ENCODE measurements around the gene CAPRIN2. TPM values are rescaled to one million over a fixed set of nuclear protein-coding genes. Genes with fewer than 3 reads are reported as not detected.

Gene CAPRIN2
- total RNA-seq, 3 donors from 2014 or later, result 7.3 to 21.4 (median 15.2) TPM

DNA sequence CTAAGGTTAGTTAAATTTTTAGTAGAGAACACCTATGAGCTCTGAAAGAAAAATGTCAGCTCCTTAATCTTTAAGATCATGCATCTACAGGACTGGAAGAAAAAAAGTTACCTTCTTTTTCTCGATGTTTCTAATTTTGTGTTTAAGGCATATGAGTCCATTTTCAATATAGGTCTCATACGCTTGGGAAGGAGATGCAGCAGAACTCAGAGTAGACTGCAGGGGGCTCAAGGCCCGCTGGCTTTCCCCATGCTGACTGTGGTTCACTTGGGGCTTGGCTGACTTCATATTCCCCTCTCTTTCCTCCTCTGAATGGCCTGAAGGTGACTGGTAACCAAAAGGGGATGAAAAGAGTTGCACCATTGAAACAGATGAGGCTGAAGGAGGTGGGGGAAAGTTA lies 1.5 kb downstream of the CAPRIN2 start:
- no peaks in the 10 kb centered on the region for H3K9me3 ChIP-seq
- DNase-seq, result no peak
- no peak overlapping the region for H3K4me3 ChIP-seq
- TF ChIP-seq, protein P1, sequence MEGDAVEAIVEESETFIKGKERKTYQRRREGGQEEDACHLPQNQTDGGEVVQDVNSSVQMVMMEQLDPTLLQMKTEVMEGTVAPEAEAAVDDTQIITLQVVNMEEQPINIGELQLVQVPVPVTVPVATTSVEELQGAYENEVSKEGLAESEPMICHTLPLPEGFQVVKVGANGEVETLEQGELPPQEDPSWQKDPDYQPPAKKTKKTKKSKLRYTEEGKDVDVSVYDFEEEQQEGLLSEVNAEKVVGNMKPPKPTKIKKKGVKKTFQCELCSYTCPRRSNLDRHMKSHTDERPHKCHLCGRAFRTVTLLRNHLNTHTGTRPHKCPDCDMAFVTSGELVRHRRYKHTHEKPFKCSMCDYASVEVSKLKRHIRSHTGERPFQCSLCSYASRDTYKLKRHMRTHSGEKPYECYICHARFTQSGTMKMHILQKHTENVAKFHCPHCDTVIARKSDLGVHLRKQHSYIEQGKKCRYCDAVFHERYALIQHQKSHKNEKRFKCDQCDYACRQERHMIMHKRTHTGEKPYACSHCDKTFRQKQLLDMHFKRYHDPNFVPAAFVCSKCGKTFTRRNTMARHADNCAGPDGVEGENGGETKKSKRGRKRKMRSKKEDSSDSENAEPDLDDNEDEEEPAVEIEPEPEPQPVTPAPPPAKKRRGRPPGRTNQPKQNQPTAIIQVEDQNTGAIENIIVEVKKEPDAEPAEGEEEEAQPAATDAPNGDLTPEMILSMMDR (IDR thresholded peaks at IDR 0.05), result no peak
- peaks cover 9% of the 10 kb centered on the region for H3K4me1 ChIP-seq (ENCODE audit: low read depth)
- intact Hi-C loops (cut with DNase I, micrococcal nuclease), result loop anchor here in 1 of 2 donors (10.0 kb wide), 1 partner anchor 58 kb away; the partner anchor contains the start of gene IPO8
- ATAC-seq, result no peak
- peaks cover 6% of the 10 kb centered on the region for H3K36me3 ChIP-seq (ENCODE audit: low read depth)

DNA sequence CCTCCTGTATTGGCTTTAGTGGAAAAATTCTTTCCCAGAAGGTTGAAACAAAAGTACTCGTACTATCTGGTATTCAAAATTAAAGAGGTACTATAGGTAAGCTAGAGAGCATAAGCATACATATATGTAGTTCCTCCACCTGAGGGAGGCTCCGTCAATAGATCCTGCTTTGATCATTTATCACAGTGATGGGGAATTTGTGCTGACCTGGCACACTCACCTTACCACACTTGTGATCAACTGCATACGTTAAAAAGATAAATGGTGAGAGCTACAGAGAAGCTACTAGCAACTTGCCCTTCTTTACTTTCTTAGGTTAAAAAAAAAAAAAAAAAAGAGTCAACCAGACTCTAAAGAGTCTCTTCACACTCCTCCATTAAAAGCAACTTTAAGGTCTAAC lies 2.5 kb downstream of the CAPRIN2 start:
- Histone ChIP-seq H3K4me3 (no peak overlapping the region), H3K36me3 (ENCODE audit: low read depth) (peaks cover 6% of the 10 kb centered on the region), H3K4me1 (ENCODE audit: low read depth) (peaks cover 9% of the 10 kb centered on the region), H3K9me3 (no peaks in the 10 kb centered on the region)
- no peak for ATAC-seq
- no peak for DNase-seq
- TF ChIP-seq, protein P1 (IDR thresholded peaks at IDR 0.05), result no peak
- intact Hi-C loops (cut with DNase I, micrococcal nuclease), result loop anchor here in 1 of 2 donors (10.0 kb wide), 1 partner anchor 57 kb away; the partner anchor contains the start of gene IPO8

DNA sequence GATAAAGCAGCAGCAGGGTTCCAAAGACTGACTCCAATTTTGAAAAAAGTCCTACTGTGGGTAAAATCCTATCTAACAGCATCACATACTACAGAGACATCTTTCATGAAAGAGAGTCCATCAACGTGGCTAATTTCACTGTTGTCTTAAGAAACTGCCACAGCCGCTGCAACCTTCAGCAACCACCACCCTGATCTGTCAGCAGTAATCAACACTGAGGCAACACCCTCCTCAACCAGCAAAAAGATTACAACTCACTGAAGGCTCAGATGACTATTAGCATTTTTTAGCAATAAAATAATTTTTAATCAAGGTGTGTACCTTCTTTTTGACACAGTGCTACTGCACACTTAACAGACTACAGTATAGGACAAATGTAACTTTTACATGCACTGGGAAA lies 6.6 kb downstream of the CAPRIN2 start:
- no peak for ATAC-seq
- intact Hi-C loops (cut with DNase I, micrococcal nuclease), result no loop called here
- TF ChIP-seq, protein P1 (IDR thresholded peaks at IDR 0.05), result no peak
- no peak for DNase-seq
- H3K36me3 ChIP-seq (ENCODE audit: low read depth), result no peaks in the 10 kb centered on the region
- no peak overlapping the region for H3K4me3 ChIP-seq
- peaks cover under 1% of the 10 kb centered on the region for H3K4me1 ChIP-seq (ENCODE audit: low read depth)
- H3K9me3 ChIP-seq, result no peaks in the 10 kb centered on the region

DNA sequence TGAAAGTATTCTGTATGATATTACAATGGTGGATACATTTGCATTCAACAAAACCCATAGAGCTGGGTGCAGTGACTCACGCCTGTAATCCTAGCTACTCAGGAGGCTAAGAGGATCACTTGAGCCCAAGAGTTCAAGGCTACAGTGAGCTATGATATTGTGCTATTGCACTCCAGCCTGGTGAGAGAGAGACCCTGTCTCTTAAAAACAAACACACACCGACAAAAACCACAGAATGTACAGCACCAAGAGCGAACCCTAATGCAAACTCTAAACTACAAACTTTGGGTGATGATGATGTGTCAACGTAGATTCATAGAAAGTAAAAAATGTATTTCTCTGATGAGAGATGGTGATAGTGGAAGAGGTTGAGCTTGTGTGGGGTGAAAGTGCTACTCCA lies 8.6 kb downstream of the CAPRIN2 start:
- ATAC-seq (no peak), DNase-seq (no peak)
- no peaks in the 10 kb centered on the region for H3K9me3 ChIP-seq
- intact Hi-C loops (cut with DNase I, micrococcal nuclease), result no loop called here
- TF ChIP-seq, protein P1 (IDR thresholded peaks at IDR 0.05), result no peak
- no peaks in the 10 kb centered on the region for H3K36me3 ChIP-seq (ENCODE audit: low read depth)
- H3K4me3 ChIP-seq, result no peak overlapping the region
- no peaks in the 10 kb centered on the region for H3K4me1 ChIP-seq (ENCODE audit: low read depth)

DNA sequence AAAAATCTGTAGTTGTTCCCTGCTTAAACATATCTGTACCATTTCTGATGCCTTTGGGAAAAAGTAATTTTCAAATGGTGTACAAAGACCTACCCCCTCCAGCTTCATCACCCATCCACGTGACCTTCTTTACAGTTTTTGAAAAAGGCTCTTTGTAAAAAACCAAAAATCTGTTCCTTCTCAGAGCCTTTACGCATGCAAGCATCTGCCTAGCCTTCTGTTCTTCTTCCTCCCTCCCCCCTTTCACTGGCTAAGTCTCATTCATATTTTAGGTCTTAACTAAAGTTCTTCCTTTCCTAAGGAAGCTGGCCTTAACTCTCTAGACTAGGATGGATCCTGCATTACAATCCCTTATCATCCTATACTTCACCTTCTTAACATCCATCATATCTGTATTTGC lies 10.4 kb downstream of the CAPRIN2 start:
- H3K9me3 ChIP-seq, result no peaks in the 10 kb centered on the region
- H3K4me1 ChIP-seq (ENCODE audit: low read depth), result no peaks in the 10 kb centered on the region
- DNase-seq, result no peak
- ATAC-seq, result no peak
- H3K4me3 ChIP-seq, result no peak overlapping the region
- intact Hi-C loops (cut with DNase I, micrococcal nuclease), result no loop called here
- H3K36me3 ChIP-seq (ENCODE audit: low read depth), result no peaks in the 10 kb centered on the region
- TF ChIP-seq, protein P1 (IDR thresholded peaks at IDR 0.05), result no peak

DNA sequence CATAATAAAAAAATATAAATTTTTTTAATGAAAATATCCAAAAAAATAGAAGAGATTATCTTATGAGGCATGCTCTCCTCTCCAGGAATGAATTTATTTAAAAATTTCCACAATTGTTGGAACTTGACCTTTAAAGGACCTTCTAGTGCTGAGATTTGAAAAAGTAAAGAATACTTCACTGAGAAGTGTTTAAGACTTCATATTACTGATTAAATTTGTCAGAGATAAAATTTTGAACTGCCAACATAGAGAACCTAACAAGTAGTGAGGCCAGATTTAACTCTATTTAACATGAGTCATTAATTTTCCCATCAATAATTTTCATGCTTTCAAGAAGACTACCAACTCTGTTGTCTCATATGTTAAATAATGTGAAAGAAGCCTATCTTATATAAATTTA lies 14.5 kb downstream of the CAPRIN2 start:
- H3K9me3 ChIP-seq, result no peaks in the 10 kb centered on the region
- intact Hi-C loops (cut with DNase I, micrococcal nuclease), result no loop called here
- DNase-seq (no peak), ATAC-seq (no peak)
- H3K4me1 ChIP-seq (ENCODE audit: low read depth), result no peaks in the 10 kb centered on the region
- TF ChIP-seq, protein P1 (IDR thresholded peaks at IDR 0.05), result no peak
- H3K4me3 ChIP-seq, result no peak overlapping the region
- no peaks in the 10 kb centered on the region for H3K36me3 ChIP-seq (ENCODE audit: low read depth)
